Peyer's patch (tissue), 4 donors: ENCODE data around the gene PDE4D.

ENCODE experiments used
- CTCF ChIP-seq, 6 experiments: fragments of 450-650 bp in 4 of 6; fragments of 200-600 bp in 2 of 6; sonication (generic) in 1 of 6; IDR thresholded peaks; one replicate each; pipeline ENCODE4 v1.5.1; 2017 to 2019; ENCODE audit warnings: antibody characterized with exemption in 6 of 6, mild to moderate bottlenecking in 3 of 6, moderate library complexity in 1 of 6
- POLR2A ChIP-seq, 2 donors: fragments of 450-650 bp; IDR thresholded peaks; one replicate each; pipeline ENCODE4 v1.5.1; 2017; ENCODE audit warnings: antibody characterized with exemption in 2 of 2, mild to moderate bottlenecking in 2 of 2, moderate library complexity in 2 of 2

- TF ChIP-seq POLR2A (IDR thresholded peaks at IDR 0.05) (no peak), CTCF (IDR thresholded peaks at IDR 0.05) (no peak)
Measured at GRCh38 chr5:59091965-59092364, 801.6 kb downstream of the PDE4D start.
